PC-9 (cell line): Measurements from ENCODE around the gene TMEM117.

ENCODE experiments used
- CTCF ChIP-seq: fragments of 200-600 bp; sonication (generic); conservative IDR thresholded peaks from 2 replicates; pipeline ENCODE4 v1.6.1; 2017; ENCODE audit warnings: mixed run types, antibody characterized with exemption, mild to moderate bottlenecking, moderate library complexity
- EZH2 ChIP-seq: fragments of 200-600 bp; sonication (generic); IDR thresholded peaks from 2 replicates; pipeline ENCODE4 v1.8.0; 2017; ENCODE audit warnings: antibody characterized with exemption, low read depth

GRCh38 chr12:44162961-44163360 is 327.1 kb downstream of the TMEM117 start:
- TF ChIP-seq CTCF (no peak), EZH2 (no peak)
